Tongue (tissue), 2 donors: Measurements from ENCODE around the gene ABL1. TPM values are rescaled to one million over a fixed set of nuclear protein-coding genes. Genes with fewer than 3 reads are reported as not detected.
"Not testable (repeated sequence)": the region's sequence is repeated elsewhere in the genome, so short reads cannot be mapped to it uniquely, and the experiment has no call there.

Source experiments
- DNase-seq: peaks from one replicate; pipeline ENCODE4 v3.0.0-alpha.2; 2015
- total RNA-seq: library from RNA; depleted of rRNA; stranded (reverse); fragments of >200 nt; gene quantifications from one replicate; pipeline ENCODE4 v1.2.3, GENCODE V29; 2014

The ABL1 gene
- 72.9 TPM for total RNA-seq

GRCh38 chr9:130834371-130835336, at the start of gene ABL1:
ABL1 (plus strand) TSS chr9:130835254; CDS start chr9:130835447, 193 bp downstream.
- peak; percentile 87 for DNase-seq

- DNase-seq: no peak
Measured at GRCh38 chr9:130785940-130786508, 49.0 kb upstream of the ABL1 start.

- DNase-seq: no peak
Measured at GRCh38 chr9:130786526-130786925, 48.5 kb upstream of the ABL1 start.

GRCh38 chr9:130789747-130790672, 45.0 kb upstream of the ABL1 start:
- DNase-seq: no peak

- no peak for DNase-seq
Measured at GRCh38 chr9:130791303-130791894, 43.7 kb upstream of the ABL1 start.

GRCh38 chr9:130793589-130793988, 41.5 kb upstream of the ABL1 start:
- DNase-seq: no peak

GRCh38 chr9:130794021-130794420, 41.0 kb upstream of the ABL1 start:
- DNase-seq: not testable (repeated sequence)

- DNase-seq: not testable (repeated sequence)
Measured at GRCh38 chr9:130794423-130794822, 40.6 kb upstream of the ABL1 start.

- DNase-seq: no peak
Measured at GRCh38 chr9:130794923-130795495, 40.0 kb upstream of the ABL1 start.

GRCh38 chr9:130803116-130803515, 31.9 kb upstream of the ABL1 start:
- not testable (repeated sequence) for DNase-seq

- DNase-seq: no peak
Measured at GRCh38 chr9:130805510-130806326, 29.3 kb upstream of the ABL1 start.

- no peak for DNase-seq
Measured at GRCh38 chr9:130806327-130806716, 28.7 kb upstream of the ABL1 start.

- no peak for DNase-seq
Measured at GRCh38 chr9:130810609-130811136, 24.4 kb upstream of the ABL1 start.

GRCh38 chr9:130815242-130815808, 19.7 kb upstream of the ABL1 start:
- DNase-seq: no peak

GRCh38 chr9:130817914-130818313, 17.1 kb upstream of the ABL1 start:
- DNase-seq: no peak

GRCh38 chr9:130820135-130820738, 14.8 kb upstream of the ABL1 start:
- DNase-seq: no peak

GRCh38 chr9:130823435-130823834, 11.6 kb upstream of the ABL1 start:
- peak; percentile 48 for DNase-seq

- DNase-seq: no peak
Measured at GRCh38 chr9:130824079-130824478, 11.0 kb upstream of the ABL1 start.

GRCh38 chr9:130824643-130825350, 10.3 kb upstream of the ABL1 start:
- peak; percentile 96 for DNase-seq
